Mononuclear cell (primary cell): Measurements from ENCODE around the gene TRIO. TPM values are rescaled to one million over a fixed set of nuclear protein-coding genes. Genes with fewer than 3 reads are reported as not detected.
"Not testable (repeated sequence)": the region's sequence is repeated elsewhere in the genome, so short reads cannot be mapped to it uniquely, and the experiment has no call there.

Experiments
- H3K27me3 ChIP-seq: 2 replicates; pipeline ENCODE4 v1.6.0; 2011; ENCODE audit warnings: low read length, control low read depth; ENCODE audit not compliant: insufficient read depth
- H3K4me1 ChIP-seq: 2 replicates; pipeline ENCODE4 v1.5.1; 2011; ENCODE audit warnings: mild to moderate bottlenecking, low read length, control low read depth; ENCODE audit not compliant: insufficient read depth
- H3K4me3 ChIP-seq: 2 replicates; pipeline ENCODE4 v1.5.1; 2011; ENCODE audit warnings: mild to moderate bottlenecking, low read length, moderate library complexity
- H3K9me3 ChIP-seq: 2 replicates; pipeline ENCODE4 v1.5.1; 2011; ENCODE audit warnings: low read depth, mild to moderate bottlenecking, control low read depth, low read length
- total RNA-seq: library from RNA; depleted of rRNA; stranded (reverse); fragments of >200 nt; gene quantifications from one replicate; pipeline ENCODE4 v1.2.3, GENCODE V29; 2012

TRIO gene
- total RNA-seq, 1 donor = 48.9 TPM

- not testable (repeated sequence) for H3K4me1 ChIP-seq, H3K9me3 ChIP-seq, H3K4me3 ChIP-seq, H3K27me3 ChIP-seq
Observed at GRCh38 chr5:14436122-14436521, 293.0 kb downstream of the TRIO start.

GRCh38 chr5:14436801-14437542 is 293.8 kb downstream of the TRIO start:
- Histone ChIP-seq H3K4me3 (no peak overlapping the region), H3K27me3 (no peaks in the 10 kb centered on the region), H3K4me1 (no peaks in the 10 kb centered on the region), H3K9me3 (no peaks in the 10 kb centered on the region)

GRCh38 chr5:14438195-14438606 is 295.1 kb downstream of the TRIO start:
- Histone ChIP-seq H3K9me3 (no peaks in the 10 kb centered on the region), H3K4me1 (no peaks in the 10 kb centered on the region), H3K4me3 (no peak overlapping the region), H3K27me3 (no peaks in the 10 kb centered on the region)

GRCh38 chr5:14439087-14439871 is 296.1 kb downstream of the TRIO start:
- H3K4me3 ChIP-seq = no peak overlapping the region
- no peaks in the 10 kb centered on the region for H3K4me1 ChIP-seq
- H3K27me3 ChIP-seq = no peaks in the 10 kb centered on the region
- H3K9me3 ChIP-seq = no peaks in the 10 kb centered on the region

GRCh38 chr5:14440223-14440581 is 297.1 kb downstream of the TRIO start:
- no peak overlapping the region for H3K4me3 ChIP-seq
- no peaks in the 10 kb centered on the region for H3K9me3 ChIP-seq
- no peaks in the 10 kb centered on the region for H3K27me3 ChIP-seq

GRCh38 chr5:14440582-14441431 is 297.7 kb downstream of the TRIO start:
- no peak overlapping the region for H3K4me3 ChIP-seq
- H3K4me1 ChIP-seq = no peaks in the 10 kb centered on the region
- H3K9me3 ChIP-seq = no peaks in the 10 kb centered on the region
- H3K27me3 ChIP-seq = no peaks in the 10 kb centered on the region

More at GRCh38 chr5:14440223-14440581, 297.1 kb downstream of the TRIO start:
- no peaks in the 10 kb centered on the region for H3K4me1 ChIP-seq

DNA sequence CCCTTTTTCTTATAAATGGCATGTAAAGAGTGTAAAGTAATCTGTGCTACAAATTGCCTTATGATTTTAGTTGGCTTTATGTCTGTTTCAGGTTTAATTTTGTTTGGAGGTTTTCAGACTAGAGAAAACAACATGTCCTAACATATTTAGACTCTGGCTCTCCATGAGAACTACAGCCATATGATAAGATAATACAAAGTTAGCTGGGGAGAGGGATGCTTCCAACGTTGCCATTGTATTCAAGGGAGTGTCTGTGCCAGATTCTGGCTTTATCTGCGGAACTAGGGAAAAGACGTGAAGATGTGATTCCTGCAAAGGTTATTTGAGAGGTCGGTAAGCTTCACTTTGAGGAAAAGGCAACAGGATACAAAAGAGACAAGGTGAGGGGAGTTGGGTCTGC is 298.5 kb downstream of the TRIO start:
- Histone ChIP-seq H3K4me3 (no peak overlapping the region), H3K4me1 (no peaks in the 10 kb centered on the region), H3K27me3 (no peaks in the 10 kb centered on the region), H3K9me3 (no peaks in the 10 kb centered on the region)

DNA sequence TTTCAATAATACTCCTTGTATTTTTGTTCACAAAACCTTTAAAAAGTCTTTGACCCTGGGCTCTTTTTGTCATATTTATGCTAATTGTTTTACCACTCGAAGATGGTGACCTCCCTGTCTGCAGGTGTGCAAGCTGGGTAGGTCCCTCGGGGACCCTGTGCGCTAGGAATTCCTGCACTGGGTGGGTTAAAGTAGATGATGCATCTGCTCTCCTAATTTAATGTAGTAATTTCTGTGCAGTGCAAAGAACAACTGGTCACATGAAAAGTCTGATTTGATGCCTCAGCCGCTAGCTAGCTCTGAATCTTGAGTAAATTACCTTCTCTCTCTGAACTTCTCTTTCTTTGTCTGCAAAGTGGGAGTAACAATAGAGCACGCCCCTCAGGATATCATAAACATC is 299.4 kb downstream of the TRIO start:
- Histone ChIP-seq H3K27me3 (no peaks in the 10 kb centered on the region), H3K9me3 (no peaks in the 10 kb centered on the region), H3K4me3 (no peak overlapping the region), H3K4me1 (no peaks in the 10 kb centered on the region)

GRCh38 chr5:14443671-14444093 is 300.5 kb downstream of the TRIO start:
- Histone ChIP-seq H3K9me3 (no peaks in the 10 kb centered on the region), H3K27me3 (no peaks in the 10 kb centered on the region), H3K4me3 (no peak overlapping the region), H3K4me1 (no peaks in the 10 kb centered on the region)

- no peaks in the 10 kb centered on the region for H3K9me3 ChIP-seq
- H3K4me3 ChIP-seq = no peak overlapping the region
- H3K27me3 ChIP-seq = no peaks in the 10 kb centered on the region
- no peaks in the 10 kb centered on the region for H3K4me1 ChIP-seq
Observed at GRCh38 chr5:14444161-14444560, 301.0 kb downstream of the TRIO start.

- no peaks in the 10 kb centered on the region for H3K27me3 ChIP-seq
- H3K4me1 ChIP-seq = no peaks in the 10 kb centered on the region
- no peak overlapping the region for H3K4me3 ChIP-seq
- H3K9me3 ChIP-seq = no peaks in the 10 kb centered on the region
Observed at GRCh38 chr5:14445013-14445412, 301.9 kb downstream of the TRIO start.

GRCh38 chr5:14445576-14446290 is 302.6 kb downstream of the TRIO start:
- Histone ChIP-seq H3K27me3 (no peaks in the 10 kb centered on the region), H3K4me3 (no peak overlapping the region), H3K4me1 (no peaks in the 10 kb centered on the region), H3K9me3 (no peaks in the 10 kb centered on the region)

DNA sequence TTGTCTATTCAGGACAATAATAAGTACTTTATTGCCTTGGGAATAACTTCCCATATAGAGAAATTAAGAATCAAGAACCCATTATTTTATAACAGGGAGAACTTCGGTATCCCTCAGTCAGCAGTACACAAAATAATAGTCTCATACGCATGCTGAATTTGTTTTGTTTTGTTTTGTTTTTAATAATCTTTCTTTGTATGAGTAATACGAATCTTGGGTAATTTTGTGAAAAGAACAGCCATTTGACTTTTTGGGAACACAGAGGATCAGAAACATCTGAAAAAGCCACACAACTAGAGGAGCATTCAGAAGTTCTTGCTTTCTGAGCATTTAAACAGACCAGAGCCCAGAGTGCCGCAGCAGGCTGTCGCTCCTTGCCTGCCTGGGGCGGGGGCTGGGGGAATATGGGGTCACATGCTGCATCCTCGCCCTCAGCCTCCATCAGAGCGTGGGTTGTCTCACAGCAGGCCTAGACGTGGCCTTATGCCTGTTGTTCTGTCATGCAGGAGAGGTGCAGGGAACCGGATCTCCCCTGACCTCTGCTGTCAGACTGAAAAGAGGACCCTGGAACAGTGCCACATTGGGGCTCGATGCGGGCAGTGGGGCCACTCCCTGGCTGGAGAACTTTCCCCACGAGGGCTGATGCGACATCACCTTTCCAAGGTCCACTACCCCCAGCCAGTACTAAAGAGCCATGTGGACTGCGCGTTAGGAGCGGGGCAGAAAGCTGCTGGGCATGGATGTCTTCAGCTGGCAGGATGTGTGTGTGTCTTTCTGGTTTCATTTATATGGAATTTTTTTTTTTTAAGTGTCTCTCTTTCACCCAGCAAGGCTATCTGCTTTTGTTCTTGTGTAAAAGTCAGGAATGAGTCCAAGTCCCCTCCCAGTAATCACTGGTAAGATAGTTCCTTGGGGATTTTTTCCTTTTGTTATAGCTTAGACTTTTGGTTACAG is 305.1 kb downstream of the TRIO start:
- Histone ChIP-seq H3K27me3 (no peaks in the 10 kb centered on the region), H3K4me3 (no peak overlapping the region), H3K9me3 (no peaks in the 10 kb centered on the region), H3K4me1 (no peaks in the 10 kb centered on the region)
